ENCODE measurements around the gene EFNB2.

GRCh38 chr13:106562301-106562700 lies 26.8 kb upstream of the EFNB2 start:
- TF ChIP-seq CTCF (conservative IDR thresholded peaks at IDR 0.05; ENCODE audit: low read depth, low read length) = no peak
- no peak for TF ChIP-seq EZH2 (IDR thresholded peaks at IDR 0.05; ENCODE audit: borderline replicate concordance, low read depth, low read length, poor library complexity, severe bottlenecking)
